ENCODE measurements around the gene PTGER3.
"Not testable (repeated sequence)": the region's sequence is repeated elsewhere in the genome, so short reads cannot be mapped to it uniquely, and the experiment has no call there.

PTGER3 gene

GRCh38 chr1:70941563-70941962 is 106.1 kb downstream of the PTGER3 start:
- no peak for DNase-seq

GRCh38 chr1:70940398-70940797 is 107.2 kb downstream of the PTGER3 start:
- DNase-seq, result not testable (repeated sequence)

DNA sequence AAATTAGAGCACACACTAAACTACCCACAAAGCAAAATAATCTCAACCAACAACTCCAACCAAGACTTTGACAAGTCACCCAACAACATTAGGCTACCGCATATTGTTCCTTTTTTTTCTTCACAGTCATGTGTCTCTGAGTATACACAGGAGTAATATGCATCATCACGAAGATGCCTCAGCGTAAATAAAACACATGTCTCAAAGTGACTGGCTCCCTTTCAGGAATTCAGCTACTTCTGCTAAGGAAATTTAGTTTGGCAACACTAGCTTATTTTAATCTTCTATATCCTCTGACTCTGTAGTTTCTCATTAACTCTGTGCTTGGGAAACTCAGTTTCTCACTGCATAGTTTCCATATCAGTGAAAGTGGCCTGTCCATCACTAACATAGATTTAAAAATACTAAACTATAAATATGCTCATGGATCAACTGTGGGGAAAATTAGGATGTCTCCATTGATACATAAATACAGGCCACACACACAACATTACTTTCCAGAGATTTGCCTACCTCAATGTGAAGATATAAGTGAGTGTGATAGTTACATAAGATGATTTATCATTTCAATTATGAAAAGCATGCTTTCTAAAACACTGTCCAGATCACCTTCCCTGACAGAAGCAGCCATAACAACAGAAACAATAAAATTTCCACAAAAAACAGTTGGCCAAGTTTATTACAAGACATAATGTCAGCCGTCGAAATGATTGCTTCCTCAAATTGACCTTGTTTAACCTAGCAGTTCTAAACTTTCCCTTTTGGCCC is 113.2 kb downstream of the PTGER3 start:
- peak; percentile 38 for DNase-seq

GRCh38 chr1:70930062-70930461 is 117.6 kb downstream of the PTGER3 start:
- DNase-seq, result no peak

DNA sequence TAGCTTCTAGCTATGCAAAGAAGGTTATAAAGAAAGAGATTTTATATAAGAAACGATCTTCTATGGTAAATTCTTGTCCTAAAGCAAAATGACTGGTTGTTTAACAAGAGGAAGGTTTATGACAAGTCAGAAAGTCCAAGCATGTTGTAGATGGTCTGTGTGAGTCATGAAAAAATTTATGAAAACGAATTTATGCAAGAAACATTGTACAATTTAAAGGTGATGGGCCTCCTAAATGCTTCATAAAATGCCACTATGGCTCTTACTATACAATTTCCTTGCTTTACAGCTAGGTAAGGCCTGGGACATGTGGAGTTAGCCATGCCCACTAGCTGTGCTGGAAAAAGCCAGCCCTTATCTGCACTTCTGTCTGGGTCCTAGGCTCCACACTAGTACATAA is 125.4 kb downstream of the PTGER3 start:
- no peak for DNase-seq
